ENCODE data around the gene TMEM223.

DNA sequence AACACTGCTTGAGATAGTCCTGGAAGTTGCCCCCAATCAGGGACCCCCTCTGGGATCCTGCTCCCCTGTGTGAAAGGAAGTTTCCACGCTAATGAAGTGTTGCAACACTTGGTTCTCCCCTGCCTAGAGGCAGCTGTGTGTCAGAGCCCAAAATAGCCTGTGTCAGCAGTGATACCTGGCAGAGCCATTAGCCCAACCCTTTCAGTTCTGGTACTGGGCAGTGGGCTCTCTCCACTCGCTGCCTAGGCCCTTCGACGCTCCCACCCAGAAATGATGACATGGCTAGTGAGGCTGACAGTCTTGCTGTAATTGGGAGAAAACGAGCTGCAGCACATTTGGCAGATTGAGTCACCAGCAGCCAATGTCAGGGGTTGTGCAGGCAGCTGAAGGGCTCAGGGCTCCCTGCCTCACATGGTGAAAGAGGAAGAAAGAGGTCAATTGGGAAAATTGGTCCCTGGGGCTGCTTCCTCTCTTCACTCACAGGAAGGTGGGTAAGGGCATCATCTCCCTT, 14.9 kb upstream of the TMEM223 start:
- TF ChIP-seq, protein P1, sequence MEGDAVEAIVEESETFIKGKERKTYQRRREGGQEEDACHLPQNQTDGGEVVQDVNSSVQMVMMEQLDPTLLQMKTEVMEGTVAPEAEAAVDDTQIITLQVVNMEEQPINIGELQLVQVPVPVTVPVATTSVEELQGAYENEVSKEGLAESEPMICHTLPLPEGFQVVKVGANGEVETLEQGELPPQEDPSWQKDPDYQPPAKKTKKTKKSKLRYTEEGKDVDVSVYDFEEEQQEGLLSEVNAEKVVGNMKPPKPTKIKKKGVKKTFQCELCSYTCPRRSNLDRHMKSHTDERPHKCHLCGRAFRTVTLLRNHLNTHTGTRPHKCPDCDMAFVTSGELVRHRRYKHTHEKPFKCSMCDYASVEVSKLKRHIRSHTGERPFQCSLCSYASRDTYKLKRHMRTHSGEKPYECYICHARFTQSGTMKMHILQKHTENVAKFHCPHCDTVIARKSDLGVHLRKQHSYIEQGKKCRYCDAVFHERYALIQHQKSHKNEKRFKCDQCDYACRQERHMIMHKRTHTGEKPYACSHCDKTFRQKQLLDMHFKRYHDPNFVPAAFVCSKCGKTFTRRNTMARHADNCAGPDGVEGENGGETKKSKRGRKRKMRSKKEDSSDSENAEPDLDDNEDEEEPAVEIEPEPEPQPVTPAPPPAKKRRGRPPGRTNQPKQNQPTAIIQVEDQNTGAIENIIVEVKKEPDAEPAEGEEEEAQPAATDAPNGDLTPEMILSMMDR (conservative IDR thresholded peaks at IDR 0.05) = no peak
- TF ChIP-seq EZH2 (IDR thresholded peaks at IDR 0.05; ENCODE audit: low read depth) = no peak
